Endothelial cell (in vitro differentiated cells): ENCODE data around the gene MICU2. TPM values are rescaled to one million over a fixed set of nuclear protein-coding genes. Genes with fewer than 3 reads are reported as not detected.

Experiments used
- DNase-seq: peaks from one replicate; pipeline ENCODE4 v3.0.0; 2021; ENCODE audit warnings: low spot score
- H3K27ac Mint-ChIP-seq: one replicate; pipeline ENCODE4 v1.8.0; 2021; ENCODE audit warnings: mixed read lengths, inconsistent platforms; ENCODE audit not compliant: unreplicated experiment
- H3K27me3 Mint-ChIP-seq: one replicate; pipeline ENCODE4 v1.8.0; 2021; ENCODE audit warnings: mild to moderate bottlenecking, moderate library complexity, mixed read lengths, inconsistent platforms; ENCODE audit not compliant: unreplicated experiment
- H3K36me3 Mint-ChIP-seq: one replicate; pipeline ENCODE4 v1.8.0; 2021; ENCODE audit warnings: mild to moderate bottlenecking, low read depth, mixed read lengths, inconsistent platforms; ENCODE audit not compliant: unreplicated experiment
- H3K4me1 Mint-ChIP-seq: one replicate; pipeline ENCODE4 v1.8.0; 2021; ENCODE audit warnings: mild to moderate bottlenecking, mixed read lengths, inconsistent platforms; ENCODE audit not compliant: unreplicated experiment
- H3K4me3 Mint-ChIP-seq: one replicate; pipeline ENCODE4 v1.8.0; 2021; ENCODE audit warnings: mild to moderate bottlenecking, mixed read lengths, inconsistent platforms; ENCODE audit not compliant: unreplicated experiment
- H3K9me3 Mint-ChIP-seq: one replicate; pipeline ENCODE4 v1.8.0; 2021; ENCODE audit warnings: mixed read lengths, inconsistent platforms; ENCODE audit not compliant: unreplicated experiment
- total RNA-seq: library from RNA; stranded (reverse); fragmentation: NEBNext Ultra II Directional; extraction: Animal tissue kit (Norgen Biotek cat#: 25700); gene quantifications from one replicate; pipeline ENCODE4 v1.2.1, GENCODE V29; 2021; ENCODE audit not compliant: unreplicated experiment
- TF ChIP-seq, protein P1 (sequence below): fragments of 200-600 bp; sonication (generic); IDR thresholded peaks from one replicate; pipeline ENCODE4 v1.5.0; 2021; ENCODE audit warnings: antibody characterized with exemption; ENCODE audit not compliant: unreplicated experiment

Gene MICU2
- total RNA-seq, 1 donor from 2014 or later = 22.3 TPM

DNA sequence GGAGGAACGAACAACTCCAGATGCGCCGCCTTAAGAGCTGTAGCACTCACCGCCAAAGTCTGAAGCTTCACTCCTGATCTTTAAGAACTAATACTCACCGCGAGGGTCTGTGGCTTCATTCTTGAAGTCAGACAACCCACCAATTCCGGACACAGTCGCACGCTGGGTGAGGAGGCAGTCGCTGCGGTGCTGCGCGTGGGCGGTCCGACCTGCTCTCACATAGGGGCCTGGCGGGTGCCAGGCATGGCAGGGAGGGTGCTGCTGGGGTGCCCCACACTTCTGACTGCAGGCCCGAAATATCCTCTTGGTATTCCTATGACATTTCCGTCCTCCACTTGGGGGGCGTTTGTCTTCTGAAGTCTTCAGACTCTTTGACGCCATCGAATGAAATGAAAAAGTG is 7.4 kb upstream of the MICU2 start:
- Mint-ChIP-seq H3K27ac (no peak overlapping the region), H3K27me3 (no peaks in the 10 kb centered on the region), H3K4me1 (no peaks in the 10 kb centered on the region), H3K9me3 (no peaks in the 10 kb centered on the region), H3K36me3 (no peaks in the 10 kb centered on the region), H3K4me3 (no peak overlapping the region)
- TF ChIP-seq, protein P1, sequence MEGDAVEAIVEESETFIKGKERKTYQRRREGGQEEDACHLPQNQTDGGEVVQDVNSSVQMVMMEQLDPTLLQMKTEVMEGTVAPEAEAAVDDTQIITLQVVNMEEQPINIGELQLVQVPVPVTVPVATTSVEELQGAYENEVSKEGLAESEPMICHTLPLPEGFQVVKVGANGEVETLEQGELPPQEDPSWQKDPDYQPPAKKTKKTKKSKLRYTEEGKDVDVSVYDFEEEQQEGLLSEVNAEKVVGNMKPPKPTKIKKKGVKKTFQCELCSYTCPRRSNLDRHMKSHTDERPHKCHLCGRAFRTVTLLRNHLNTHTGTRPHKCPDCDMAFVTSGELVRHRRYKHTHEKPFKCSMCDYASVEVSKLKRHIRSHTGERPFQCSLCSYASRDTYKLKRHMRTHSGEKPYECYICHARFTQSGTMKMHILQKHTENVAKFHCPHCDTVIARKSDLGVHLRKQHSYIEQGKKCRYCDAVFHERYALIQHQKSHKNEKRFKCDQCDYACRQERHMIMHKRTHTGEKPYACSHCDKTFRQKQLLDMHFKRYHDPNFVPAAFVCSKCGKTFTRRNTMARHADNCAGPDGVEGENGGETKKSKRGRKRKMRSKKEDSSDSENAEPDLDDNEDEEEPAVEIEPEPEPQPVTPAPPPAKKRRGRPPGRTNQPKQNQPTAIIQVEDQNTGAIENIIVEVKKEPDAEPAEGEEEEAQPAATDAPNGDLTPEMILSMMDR = no peak
- DNase-seq = no peak

DNA sequence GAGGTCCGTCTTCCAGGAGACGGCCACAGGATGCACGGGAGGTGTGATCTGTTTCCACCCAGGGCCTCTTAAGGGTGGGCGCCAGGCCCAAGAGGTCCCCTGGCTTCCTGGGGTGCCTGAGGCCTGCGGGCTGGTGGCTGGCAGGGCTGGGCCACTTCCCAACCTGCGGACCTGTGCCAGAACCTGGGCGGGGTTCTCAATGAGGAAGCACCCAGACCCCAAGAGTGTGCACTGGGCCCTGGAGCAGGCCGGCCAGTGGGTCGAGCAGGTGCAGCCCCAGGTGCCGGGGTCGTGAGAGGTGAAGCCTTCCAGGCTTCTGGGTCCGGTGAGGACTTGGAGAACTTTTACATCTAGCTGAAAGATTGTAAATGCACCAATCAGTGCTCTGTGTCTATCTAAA is 6.7 kb upstream of the MICU2 start:
- H3K27me3 Mint-ChIP-seq = no peaks in the 10 kb centered on the region
- no peak for DNase-seq
- H3K4me1 Mint-ChIP-seq = no peaks in the 10 kb centered on the region
- no peaks in the 10 kb centered on the region for H3K36me3 Mint-ChIP-seq
- no peak overlapping the region for H3K27ac Mint-ChIP-seq
- H3K4me3 Mint-ChIP-seq = no peak overlapping the region
- TF ChIP-seq, protein P1 = no peak
- H3K9me3 Mint-ChIP-seq = no peaks in the 10 kb centered on the region

DNA sequence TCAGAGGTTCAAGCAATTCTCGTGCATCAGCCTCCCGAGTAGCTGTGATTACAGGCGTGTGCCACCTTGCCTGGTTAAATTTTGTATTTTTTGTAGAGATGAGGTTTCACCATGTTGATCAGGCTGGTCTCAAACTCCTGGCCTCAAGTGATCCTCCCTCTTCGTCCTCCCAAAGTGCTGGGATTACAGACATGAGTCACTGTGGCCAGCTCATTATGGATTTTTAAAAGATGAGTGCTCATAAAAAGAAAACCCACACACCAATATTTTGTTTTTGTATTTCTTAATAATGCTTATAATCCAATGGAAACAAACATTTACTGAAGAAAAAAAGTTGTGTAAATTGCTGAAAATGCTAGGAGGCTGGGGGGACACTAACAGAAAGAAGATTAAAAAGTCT is 5.0 kb upstream of the MICU2 start:
- H3K4me3 Mint-ChIP-seq = no peak overlapping the region
- no peaks in the 10 kb centered on the region for H3K27me3 Mint-ChIP-seq
- no peaks in the 10 kb centered on the region for H3K36me3 Mint-ChIP-seq
- DNase-seq = no peak
- no peak overlapping the region for H3K27ac Mint-ChIP-seq
- H3K9me3 Mint-ChIP-seq = no peaks in the 10 kb centered on the region
- H3K4me1 Mint-ChIP-seq = no peaks in the 10 kb centered on the region
- TF ChIP-seq, protein P1 = no peak

DNA sequence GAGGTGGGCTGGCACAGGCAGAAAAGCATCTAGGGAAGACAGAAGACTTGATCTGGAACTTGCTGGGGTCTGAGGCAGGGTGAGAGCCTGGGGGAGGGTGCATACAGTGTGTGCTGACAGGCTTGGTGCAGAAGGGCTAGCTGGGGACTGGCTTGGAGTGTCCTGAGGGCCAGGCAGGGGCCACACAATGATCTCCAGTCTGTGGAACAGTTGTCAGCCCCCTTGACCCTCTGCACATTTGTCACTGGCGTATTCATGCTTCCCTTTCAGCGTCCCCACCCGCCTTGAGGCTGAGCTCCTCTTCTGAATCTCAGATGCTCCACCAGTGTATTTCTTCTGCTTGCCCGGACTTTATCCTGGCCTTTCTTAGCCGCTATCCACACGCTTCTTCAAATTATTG is 2.8 kb upstream of the MICU2 start:
- TF ChIP-seq, protein P1 = no peak
- Mint-ChIP-seq H3K27me3 (no peaks in the 10 kb centered on the region), H3K4me1 (peaks cover 3% of the 10 kb centered on the region)

DNA sequence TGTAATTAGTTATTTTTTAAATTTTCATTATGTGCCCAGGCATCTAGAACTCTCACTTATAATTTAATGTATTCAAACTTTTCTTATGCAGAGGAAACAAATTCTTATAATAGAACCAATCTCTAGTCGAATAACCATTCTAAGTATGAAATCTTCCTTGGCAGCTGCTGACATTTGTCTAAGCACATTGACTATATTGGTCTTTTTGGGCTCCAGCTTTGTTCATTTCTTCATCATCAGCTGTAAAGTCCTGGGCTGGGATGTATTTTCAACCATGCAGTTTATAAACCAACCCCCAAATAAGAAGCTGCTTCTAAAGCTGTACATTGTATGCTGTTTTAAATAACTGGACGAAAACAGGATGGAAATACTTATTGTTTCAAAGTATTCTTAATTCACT is 2.3 kb upstream of the MICU2 start:
- Mint-ChIP-seq H3K27ac (no peak overlapping the region), H3K36me3 (peaks cover 4% of the 10 kb centered on the region), H3K9me3 (no peaks in the 10 kb centered on the region), H3K4me1 (peaks cover 5% of the 10 kb centered on the region), H3K4me3 (no peak overlapping the region), H3K27me3 (no peaks in the 10 kb centered on the region)
- TF ChIP-seq, protein P1 = no peak
- DNase-seq = no peak

More for the DNA sequence above, 2.8 kb upstream of the MICU2 start:
- Mint-ChIP-seq H3K9me3 (no peaks in the 10 kb centered on the region), H3K36me3 (no peaks in the 10 kb centered on the region), H3K4me3 (no peak overlapping the region), H3K27ac (no peak overlapping the region)
- DNase-seq = no peak
